Kidney (tissue), 14 donors: Measurements from ENCODE around the gene FBXL17. TPM values are rescaled to one million over a fixed set of nuclear protein-coding genes. Genes with fewer than 3 reads are reported as not detected.

Experiments
- DNase-seq, 5 donors: peaks; one replicate each; pipeline ENCODE4 v3.0.0-alpha.2; 2013 to 2020
- FAIRE-seq: peaks from 2 replicates; lab custom pipeline; 2012; peaks lifted over from hg19 to GRCh38; lab: Jason Lieb, UNC
- H3K27ac ChIP-seq, 2 donors: one replicate each; pipeline ENCODE4 v1.7.0; 2013; ENCODE audit warnings: low read depth in 2 of 2, low read length in 2 of 2, inconsistent platforms in 1 of 2
- H3K27me3 ChIP-seq: one replicate; pipeline ENCODE4 v1.7.1; 2013; ENCODE audit warnings: low read length, inconsistent platforms; ENCODE audit not compliant: control insufficient read depth, insufficient read depth
- H3K36me3 ChIP-seq, 3 donors: one replicate each; pipeline versions ENCODE4 v1.7.0 to v1.7.1; 2013; ENCODE audit warnings: low read length in 3 of 3, control low read depth in 1 of 3, inconsistent platforms in 1 of 3; ENCODE audit not compliant: insufficient read depth in 3 of 3, control insufficient read depth in 2 of 3
- H3K4me1 ChIP-seq, 3 donors: one replicate each; pipeline versions ENCODE4 v1.7.0 to v1.7.1; 2013; ENCODE audit warnings: low read length in 3 of 3, inconsistent platforms in 1 of 3, low read depth in 1 of 3; ENCODE audit not compliant: control insufficient read depth in 2 of 3, insufficient read depth in 2 of 3
- H3K4me3 ChIP-seq, 3 donors: one replicate each; pipeline versions ENCODE4 v1.7.0 to v1.8.1; 2013; ENCODE audit warnings: low read length in 3 of 3, control low read depth in 1 of 3, inconsistent platforms in 1 of 3
- H3K9ac ChIP-seq, 3 donors: one replicate each; pipeline versions ENCODE4 v1.7.0 to v1.7.1; 2013; ENCODE audit warnings: low read length in 3 of 3, control low read depth in 1 of 3, inconsistent platforms in 1 of 3
- H3K9me3 ChIP-seq, 3 donors: one replicate each; pipeline versions ENCODE4 v1.7.0 to v1.7.1; 2013; ENCODE audit warnings: low read length in 3 of 3, control low read depth in 1 of 3, inconsistent platforms in 1 of 3; ENCODE audit not compliant: control insufficient read depth in 2 of 3, insufficient read depth in 1 of 3
- CTCF ChIP-seq: IDR thresholded peaks from 3 replicates; pipeline ENCODE4 v1.5.1; 2012; ENCODE audit warnings: mild to moderate bottlenecking, moderate library complexity, borderline replicate concordance; ENCODE audit not compliant: insufficient read depth; ENCODE audit errors: extremely low read depth
- intact Hi-C: fragments of 100-400 bp; cut with DNase I; formaldehyde crosslinking; loops from one replicate; pipeline ENCODE4 v1.11.1; 2022
- polyA plus RNA-seq: library from polyadenylated mRNA; stranded (reverse); fragments of 350-450 nt; fragmentation: Illumina TruSeq; extraction: RNeasy Lipid Tissue Mini Kit (QIAGEN cat#74804); gene quantifications from one replicate; pipeline ENCODE4 v1.2.3, GENCODE V29; 2014; ENCODE audit warnings: low read depth, low replicate concordance; ENCODE audit not compliant: insufficient read depth
- total RNA-seq: library from RNA; stranded (reverse); fragmentation: NEBNext Ultra II Directional; extraction: Animal tissue kit (Norgen Biotek cat#: 25700); gene quantifications from one replicate; pipeline ENCODE4 v1.2.1, GENCODE V29; 2021
- donor health status: control.
- donor health status: control.
- donor health status: control.
- donor health status: control.
- donor health status: control.
- donor health status: DM: yes; HTN: yes; CAD: no.
- donor health status: Normal renal cell carcinoma (clear cell type).

FBXL17 gene
- total and polyA plus RNA-seq, 2 donors from 2014 or later = 11.7 to 26.5 TPM

GRCh38 chr5:108149369-108149768 lies 232.5 kb downstream of the FBXL17 start:
- H3K27me3 ChIP-seq = no peaks in the 10 kb centered on the region
- FAIRE-seq = no peak
- no peak for DNase-seq
- H3K4me1 ChIP-seq = no peaks in the 10 kb centered on the region
- intact Hi-C loops = no loop called here
- H3K27ac ChIP-seq = no peak overlapping the region
- no peaks in the 10 kb centered on the region for H3K9me3 ChIP-seq
- TF ChIP-seq CTCF = no peak
- H3K4me3 ChIP-seq = no peak overlapping the region
- no peaks in the 10 kb centered on the region for H3K36me3 ChIP-seq
- H3K9ac ChIP-seq = no peak overlapping the region

- DNase-seq (peak in 2 of 5 donors; percentile 12 to 21), FAIRE-seq (no peak)
- Histone ChIP-seq H3K9me3 (no peaks in the 10 kb centered on the region), H3K4me3 (no peak overlapping the region), H3K4me1 (no peaks in the 10 kb centered on the region), H3K36me3 (no peaks in the 10 kb centered on the region), H3K27ac (no peak overlapping the region), H3K9ac (no peak overlapping the region), H3K27me3 (no peaks in the 10 kb centered on the region)
- TF ChIP-seq CTCF = peak; percentile 27
- intact Hi-C loops = no loop called here
Observed at GRCh38 chr5:108148715-108149139, 233.2 kb downstream of the FBXL17 start.

GRCh38 chr5:108146222-108146621 lies 235.7 kb downstream of the FBXL17 start:
- no peak for FAIRE-seq
- intact Hi-C loops = no loop called here

More at GRCh38 chr5:108146222-108146621, 235.7 kb downstream of the FBXL17 start:
- Histone ChIP-seq H3K4me1 (no peaks in the 10 kb centered on the region), H3K36me3 (no peaks in the 10 kb centered on the region), H3K4me3 (no peak overlapping the region), H3K27me3 (no peaks in the 10 kb centered on the region), H3K27ac (no peak overlapping the region), H3K9me3 (no peaks in the 10 kb centered on the region), H3K9ac (no peak overlapping the region)
- no peak for TF ChIP-seq CTCF
- no peak for DNase-seq
